GM18861 (cell line): ENCODE data around the gene MYL5.
"Not testable (repeated sequence)": the region's sequence is repeated elsewhere in the genome, so short reads cannot be mapped to it uniquely, and the experiment has no call there.

ENCODE experiments used
- ATAC-seq: cut with Tn5 transposase; IDR thresholded peaks from one replicate; pipeline ENCODE4 v1.9.1; 2021; ENCODE audit not compliant: unreplicated experiment

Gene MYL5

DNA sequence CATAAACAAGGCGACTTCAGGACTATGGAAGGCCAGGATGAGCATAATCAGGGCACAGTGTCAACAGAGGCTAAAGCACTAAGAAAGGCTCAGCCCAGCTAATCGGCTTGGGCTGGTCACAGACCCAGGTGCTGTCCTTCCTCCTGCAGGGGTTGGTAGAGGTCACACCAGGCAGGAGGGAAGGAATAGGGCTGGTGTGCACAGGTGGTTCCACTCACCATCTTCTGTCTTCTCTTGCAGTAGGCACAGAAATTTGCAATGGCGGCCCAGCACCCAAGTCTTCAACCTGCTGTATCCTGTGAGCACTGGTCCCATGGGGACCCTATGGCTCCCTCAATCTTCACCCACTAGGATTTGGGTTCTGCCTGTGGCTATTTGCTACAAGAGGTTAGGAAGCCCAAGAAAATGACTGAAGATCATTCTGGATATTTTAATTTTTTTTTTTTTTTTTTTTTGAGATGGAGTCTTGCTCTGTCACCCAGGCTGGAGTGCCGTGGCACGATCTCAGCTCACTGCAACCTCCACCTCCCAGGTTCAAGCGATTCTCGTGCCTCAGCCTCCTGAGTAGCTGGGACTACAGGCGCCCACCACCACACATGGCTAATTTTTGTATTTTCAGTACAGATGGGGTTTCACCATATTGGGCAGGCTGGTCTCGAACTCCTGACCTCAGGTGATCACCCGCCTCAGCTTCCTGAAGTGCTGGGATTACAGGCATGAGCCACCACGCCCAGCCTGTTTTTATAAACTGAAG, 4.4 kb upstream of the MYL5 start:
- not testable (repeated sequence) for ATAC-seq

- no peak for ATAC-seq
These were observed 2.6 kb upstream of the MYL5 start for GRCh38 chr4:671769-672168.

GRCh38 chr4:673349-674091, 822 bp upstream of the MYL5 start:
- ATAC-seq = no peak

GRCh38 chr4:675036-675882, 917 bp downstream of the MYL5 start:
- ATAC-seq = no peak

- ATAC-seq = no peak
These were observed 1.9 kb downstream of the MYL5 start for GRCh38 chr4:675980-676870.

DNA sequence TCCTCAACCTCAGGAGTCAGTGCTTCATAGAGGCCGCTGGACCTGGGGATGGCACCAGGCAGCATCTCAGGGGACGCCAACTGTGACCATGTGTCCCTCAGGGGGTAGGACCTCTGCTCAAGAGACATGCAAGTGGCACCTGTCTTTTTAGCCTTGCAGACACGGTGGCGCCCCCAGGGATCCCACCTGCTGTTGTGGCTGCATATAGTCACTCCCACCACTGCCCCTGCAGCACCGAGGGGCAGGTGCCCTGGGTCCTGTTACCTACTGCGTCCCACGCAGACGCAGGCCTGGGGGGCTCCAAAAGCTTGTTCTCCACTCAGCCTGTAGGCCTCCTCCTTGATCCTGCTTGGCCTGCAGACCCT, 2.5 kb downstream of the MYL5 start:
- ATAC-seq = no peak

GRCh38 chr4:677431-678293, 3.3 kb downstream of the MYL5 start:
- ATAC-seq = no peak

DNA sequence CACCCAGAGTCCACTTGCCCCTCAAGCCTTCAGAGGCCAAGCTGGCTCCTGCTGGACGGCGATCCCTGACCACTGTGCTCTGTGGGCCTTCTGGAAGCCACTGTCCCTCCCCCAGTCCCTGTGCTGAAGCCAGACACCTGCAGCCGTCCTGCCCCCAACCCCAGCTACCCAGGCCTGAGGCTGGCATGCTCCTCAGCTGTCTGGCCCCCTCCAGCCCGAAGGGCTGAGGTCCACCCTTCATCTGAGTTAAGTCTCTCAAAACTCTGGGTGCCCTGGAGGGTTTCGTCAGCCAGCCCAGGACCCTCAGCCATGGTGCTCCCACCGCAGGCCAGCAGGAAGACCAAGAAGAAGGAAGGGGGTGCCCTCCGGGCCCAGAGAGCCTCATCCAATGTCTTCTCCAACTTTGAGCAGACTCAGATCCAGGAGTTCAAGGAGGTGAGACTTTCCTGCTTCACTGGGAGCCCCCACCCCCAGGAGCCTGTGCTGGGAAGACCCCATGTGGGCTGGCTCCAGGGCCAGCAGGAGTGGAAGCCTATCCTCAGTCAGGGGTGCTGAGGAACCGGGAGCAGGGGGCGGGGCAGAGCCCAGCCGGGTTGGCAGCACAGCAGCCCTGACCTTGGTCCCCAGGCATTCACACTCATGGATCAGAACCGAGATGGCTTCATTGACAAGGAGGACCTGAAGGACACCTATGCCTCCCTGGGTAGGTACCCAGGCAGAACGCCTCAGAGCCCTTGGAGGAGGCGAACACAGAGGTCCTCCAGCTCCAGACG, 4.2 kb downstream of the MYL5 start:
- no peak for ATAC-seq

DNA sequence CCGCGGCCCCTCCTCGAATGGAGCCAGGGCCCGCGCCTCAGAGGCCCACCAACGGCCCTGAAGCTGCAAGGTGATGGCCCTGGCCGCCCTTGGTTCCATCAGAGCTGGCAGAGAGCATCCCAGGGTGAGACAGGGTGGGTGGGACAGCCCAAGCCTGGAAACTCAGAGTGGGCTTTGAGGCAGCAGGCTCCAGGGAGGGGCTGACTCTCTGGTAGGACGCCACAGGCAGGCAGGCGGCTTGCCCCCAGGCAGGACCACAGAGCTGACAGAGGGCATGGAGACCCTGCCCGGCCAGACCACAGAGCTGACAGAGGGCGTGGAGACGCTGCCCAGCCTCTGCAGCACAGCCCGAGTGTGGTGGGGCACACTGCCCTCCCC, 4.8 kb downstream of the MYL5 start:
- no peak for ATAC-seq

- no peak for ATAC-seq
These were observed 5.3 kb downstream of the MYL5 start for GRCh38 chr4:679629-680028.

DNA sequence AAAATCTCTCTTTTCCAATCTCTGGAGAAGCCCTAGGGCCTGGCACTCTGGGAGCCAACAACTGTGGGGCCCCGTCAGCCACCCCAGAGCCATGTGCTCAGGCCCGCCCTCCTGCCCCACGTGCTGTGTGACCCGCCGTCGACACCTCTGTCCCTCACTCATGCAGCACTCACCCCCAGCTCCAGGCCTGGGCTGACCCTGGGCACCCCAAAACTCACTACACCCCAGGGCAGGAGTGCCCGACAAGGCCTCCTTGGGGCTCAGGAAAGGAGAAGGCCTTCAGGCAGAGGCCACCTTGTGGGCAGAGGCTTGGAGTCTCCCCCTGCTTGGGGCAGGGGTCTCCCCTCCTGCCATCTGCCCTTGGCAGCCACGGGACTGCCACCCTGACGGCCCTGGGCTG, 5.7 kb downstream of the MYL5 start:
- no peak for ATAC-seq

GRCh38 chr4:680551-680927, 6.2 kb downstream of the MYL5 start:
- ATAC-seq = no peak

- no peak for ATAC-seq
These were observed 6.7 kb downstream of the MYL5 start for GRCh38 chr4:680928-681645.

- ATAC-seq = no peak
These were observed 7.6 kb downstream of the MYL5 start for GRCh38 chr4:681736-682451.

GRCh38 chr4:682490-683172, 8.3 kb downstream of the MYL5 start:
- ATAC-seq = no peak

DNA sequence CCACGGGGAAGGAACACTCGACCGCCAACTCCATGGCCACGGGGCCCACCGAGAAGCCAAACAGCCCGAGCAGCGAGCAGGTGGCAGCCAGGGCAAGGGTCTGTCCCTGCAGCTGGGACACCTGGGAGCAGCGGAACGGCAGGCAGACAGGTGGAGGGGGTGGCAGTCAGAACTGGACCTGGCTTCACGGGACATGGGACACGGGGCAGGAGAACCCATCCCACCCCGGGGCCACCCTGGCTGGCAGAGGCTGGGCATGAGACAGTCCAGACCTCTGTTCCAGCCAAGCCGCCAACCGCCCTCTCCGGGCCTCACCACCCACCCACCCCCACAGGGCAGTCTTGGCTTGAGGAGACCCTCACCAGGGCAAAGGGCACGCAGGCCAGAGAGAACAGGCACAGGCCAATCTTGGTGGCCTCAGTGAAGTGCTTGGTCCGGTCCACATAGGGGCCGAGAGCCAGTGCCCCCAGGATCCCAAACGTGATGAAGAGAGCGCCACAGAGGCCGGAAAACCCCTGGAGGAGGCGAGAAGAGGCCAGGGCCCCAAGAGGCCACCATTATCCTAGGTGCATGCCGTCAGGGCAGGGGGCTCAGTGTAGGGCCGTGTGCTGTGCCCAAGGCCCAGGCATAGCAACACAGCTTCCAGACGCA, 9.0 kb downstream of the MYL5 start:
- ATAC-seq = no peak
